ENCODE data around the gene FAH. TPM values are rescaled to one million over a fixed set of nuclear protein-coding genes. Genes with fewer than 3 reads are reported as not detected.

FAH gene
- total RNA-seq, 1 experiment from 2014 or later, result 21.5 TPM

- Histone ChIP-seq H2AK5ac (ENCODE audit: insufficient read length, low read length) (no peak overlapping the region), H3K23ac (ENCODE audit: insufficient read length, low read depth, low read length) (no peak overlapping the region), H3K79me2 (ENCODE audit: insufficient read depth, low read length) (no peaks in the 10 kb centered on the region), H3K18ac (ENCODE audit: insufficient read length, low read depth, low read length) (no peak overlapping the region), H3K4me2 (ENCODE audit: insufficient read depth, insufficient read length, low read length) (no peak overlapping the region), H4K91ac (ENCODE audit: insufficient read length, low read depth, low read length) (no peak overlapping the region), H4K5ac (ENCODE audit: insufficient read length, low read depth, low read length) (no peak overlapping the region), H4K8ac (replicated peaks; ENCODE audit: insufficient read length, low read depth, low read length) (no peak overlapping the region), H3K27me3 (ENCODE audit: insufficient read depth, low read length) (no peaks in the 10 kb centered on the region), H4K20me1 (ENCODE audit: control insufficient read depth, insufficient read depth, insufficient read length) (no peaks in the 10 kb centered on the region), H2BK5ac (ENCODE audit: insufficient read length, low read length) (no peak overlapping the region), H2BK12ac (ENCODE audit: insufficient read length, low read depth, low read length) (no peak overlapping the region), H2BK120ac (ENCODE audit: low read depth, low read length, poor library complexity, severe bottlenecking) (no peak overlapping the region), H3K79me1 (ENCODE audit: insufficient read depth, low read depth, low read length, poor library complexity, severe bottlenecking) (no peaks in the 10 kb centered on the region), H3K56ac (ENCODE audit: insufficient read length, low read depth, low read length) (no peak overlapping the region), H3K4me1 (ENCODE audit: insufficient read depth, low read length) (no peaks in the 10 kb centered on the region), H3K27ac (ENCODE audit: insufficient read length, low read depth, low read length) (no peak overlapping the region), H3K23me2 (ENCODE audit: insufficient read length, low read depth, low read length, poor library complexity, severe bottlenecking) (no peaks in the 10 kb centered on the region), H3K4ac (ENCODE audit: low read depth, low read length) (no peak overlapping the region), H3K14ac (ENCODE audit: insufficient read depth, low read length) (no peak overlapping the region), H3K9me3 (ENCODE audit: control insufficient read depth, low read depth, low read length) (no peaks in the 10 kb centered on the region), H3T11ph (ENCODE audit: low read length) (no peak overlapping the region), H2BK15ac (ENCODE audit: low read depth, low read length) (no peak overlapping the region), H2BK20ac (ENCODE audit: low read depth, low read length, poor library complexity, severe bottlenecking) (no peak overlapping the region), H3K9ac (ENCODE audit: extremely low read depth, insufficient read length, low read length) (no peak overlapping the region), H2AFZ (ENCODE audit: low read length) (no peak overlapping the region)
- no peak overlapping the region for H3K4me3 Mint-ChIP-seq
- no CpG with 5 or more reads among the region's 3 CpGs for WGBS (ENCODE audit: extremely low coverage, insufficient read length, low lambda C conversion rate)
- H3K27me3 Mint-ChIP-seq (ENCODE audit: low read depth), result no peaks in the 10 kb centered on the region
- H3K4me1 Mint-ChIP-seq, result peaks cover 0 to 2% of the 10 kb centered on the region in 2 experiments; a peak in 1 of 4 replicates
- no peak for TF ChIP-seq CTCF (conservative IDR thresholded peaks at IDR 0.05)
- H3K27ac Mint-ChIP-seq, result no peak overlapping the region
- peaks cover 0 to 33% (median 31%) of the 10 kb centered on the region in 3 experiments; a peak in 5 of 7 replicates for H3K36me3 Mint-ChIP-seq (ENCODE audit: insufficient read depth in 1 of 3, low read depth in 3 of 3)
- DNase-seq, result no peak
- no peaks in the 10 kb centered on the region for H3K9me3 Mint-ChIP-seq
Observed at GRCh38 chr15:80132382-80132781, 20.4 kb upstream of the FAH start.

All from H9 (cell line).